ENCODE measurements around the gene CCR3. TPM values are rescaled to one million over a fixed set of nuclear protein-coding genes. Genes with fewer than 3 reads are reported as not detected.

Gene CCR3
- total and polyA plus RNA-seq, 7 donors, result 0.10 to 0.62 (median 0.44) TPM; not detected in 1

DNA sequence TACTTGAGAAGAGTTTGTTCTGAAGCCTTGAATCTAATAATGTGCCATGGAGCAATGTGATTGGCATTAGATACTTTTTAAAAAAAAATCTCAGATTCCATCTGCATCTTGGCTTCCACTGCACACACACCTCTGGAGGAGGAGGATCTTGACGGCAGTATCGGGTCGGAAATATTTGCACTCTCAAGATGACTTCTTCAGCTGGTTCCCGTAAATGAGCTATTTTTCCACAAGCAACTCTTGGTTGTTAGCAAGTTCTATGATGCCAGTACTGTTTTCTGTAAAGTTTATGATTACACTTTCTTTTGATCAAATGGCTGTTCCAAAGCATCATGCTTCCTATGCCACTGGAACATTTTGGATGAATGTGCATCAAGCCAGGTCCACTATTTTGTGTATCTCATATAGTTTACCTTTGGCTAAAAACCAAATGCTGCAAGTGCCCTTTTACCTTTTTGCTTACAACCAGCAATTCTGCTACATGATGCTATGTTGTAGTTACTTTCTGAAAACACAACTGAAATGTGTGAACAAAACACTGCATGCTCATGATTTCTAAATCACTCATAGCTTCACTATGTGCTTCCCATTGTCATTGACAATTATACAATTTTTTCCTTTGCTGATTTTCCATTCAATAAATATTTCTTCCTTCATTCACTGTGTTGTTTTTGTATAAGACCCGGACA is 43.8 kb downstream of the CCR3 start:
- Histone ChIP-seq H3K36me3 (ENCODE audit: insufficient read depth in 1 of 2, low read depth in 1 of 2) (no peaks in the 10 kb centered on the region), H3K4me1 (no peaks in the 10 kb centered on the region), H3K27me3 (ENCODE audit: insufficient read depth in 3 of 3, low read length in 2 of 3) (no peaks in the 10 kb centered on the region), H3K27ac (no peak overlapping the region), H3K4me3 (no peak overlapping the region), H3K9me3 (no peaks in the 10 kb centered on the region)
- TF ChIP-seq, protein P1, sequence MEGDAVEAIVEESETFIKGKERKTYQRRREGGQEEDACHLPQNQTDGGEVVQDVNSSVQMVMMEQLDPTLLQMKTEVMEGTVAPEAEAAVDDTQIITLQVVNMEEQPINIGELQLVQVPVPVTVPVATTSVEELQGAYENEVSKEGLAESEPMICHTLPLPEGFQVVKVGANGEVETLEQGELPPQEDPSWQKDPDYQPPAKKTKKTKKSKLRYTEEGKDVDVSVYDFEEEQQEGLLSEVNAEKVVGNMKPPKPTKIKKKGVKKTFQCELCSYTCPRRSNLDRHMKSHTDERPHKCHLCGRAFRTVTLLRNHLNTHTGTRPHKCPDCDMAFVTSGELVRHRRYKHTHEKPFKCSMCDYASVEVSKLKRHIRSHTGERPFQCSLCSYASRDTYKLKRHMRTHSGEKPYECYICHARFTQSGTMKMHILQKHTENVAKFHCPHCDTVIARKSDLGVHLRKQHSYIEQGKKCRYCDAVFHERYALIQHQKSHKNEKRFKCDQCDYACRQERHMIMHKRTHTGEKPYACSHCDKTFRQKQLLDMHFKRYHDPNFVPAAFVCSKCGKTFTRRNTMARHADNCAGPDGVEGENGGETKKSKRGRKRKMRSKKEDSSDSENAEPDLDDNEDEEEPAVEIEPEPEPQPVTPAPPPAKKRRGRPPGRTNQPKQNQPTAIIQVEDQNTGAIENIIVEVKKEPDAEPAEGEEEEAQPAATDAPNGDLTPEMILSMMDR (IDR thresholded peaks at IDR 0.05), result no peak
- DNase-seq (no peak), ATAC-seq (no peak)
- WGBS, 3 donors, result 78 to 95% (median 79%) methylated on average over 5 of the region's 5 CpGs
- intact Hi-C loops (cut with DNase I), result no loop called here

DNA sequence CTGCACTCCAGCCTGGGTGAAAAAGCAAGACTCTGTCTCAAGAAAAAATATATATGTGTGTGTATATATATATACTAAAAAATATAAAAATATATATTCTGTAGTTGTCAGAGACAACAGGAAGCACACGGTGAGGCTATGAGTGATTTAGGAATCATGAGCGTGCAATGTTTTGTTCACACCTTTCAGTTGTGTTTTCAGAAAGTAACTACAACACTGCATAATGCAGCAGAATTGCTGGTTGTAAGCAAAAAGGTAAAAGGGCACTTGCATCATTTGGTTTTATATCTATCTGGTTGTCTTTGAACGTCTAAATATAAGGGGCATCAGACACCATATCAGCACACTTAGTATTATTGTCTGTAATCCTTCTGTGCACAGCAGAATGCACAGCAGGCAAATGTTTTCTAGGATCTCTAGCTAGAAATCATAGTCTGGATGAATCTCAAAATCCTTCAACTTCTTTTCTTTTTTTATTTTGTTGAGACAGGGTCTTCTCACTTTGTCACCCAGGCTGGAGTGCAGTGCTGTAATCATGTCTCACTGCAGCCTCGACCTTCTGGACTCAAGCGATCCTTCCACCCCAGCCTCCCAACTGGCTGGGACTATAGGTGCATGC is 44.8 kb downstream of the CCR3 start:
- no peak for ATAC-seq
- intact Hi-C loops (cut with DNase I), result no loop called here
- no peaks in the 10 kb centered on the region for H3K36me3 ChIP-seq (ENCODE audit: insufficient read depth in 1 of 2, low read depth in 1 of 2)
- TF ChIP-seq, protein P1 (IDR thresholded peaks at IDR 0.05), result no peak
- H3K9me3 ChIP-seq, result no peaks in the 10 kb centered on the region
- H3K4me3 ChIP-seq, result no peak overlapping the region
- 63 to 78% (median 65%) methylated on average over 5 of the region's 5 CpGs for WGBS, 3 donors
- H3K27ac ChIP-seq, result no peak overlapping the region
- H3K27me3 ChIP-seq (ENCODE audit: insufficient read depth in 3 of 3, low read length in 2 of 3), result no peaks in the 10 kb centered on the region
- no peaks in the 10 kb centered on the region for H3K4me1 ChIP-seq
- DNase-seq, result no peak

DNA sequence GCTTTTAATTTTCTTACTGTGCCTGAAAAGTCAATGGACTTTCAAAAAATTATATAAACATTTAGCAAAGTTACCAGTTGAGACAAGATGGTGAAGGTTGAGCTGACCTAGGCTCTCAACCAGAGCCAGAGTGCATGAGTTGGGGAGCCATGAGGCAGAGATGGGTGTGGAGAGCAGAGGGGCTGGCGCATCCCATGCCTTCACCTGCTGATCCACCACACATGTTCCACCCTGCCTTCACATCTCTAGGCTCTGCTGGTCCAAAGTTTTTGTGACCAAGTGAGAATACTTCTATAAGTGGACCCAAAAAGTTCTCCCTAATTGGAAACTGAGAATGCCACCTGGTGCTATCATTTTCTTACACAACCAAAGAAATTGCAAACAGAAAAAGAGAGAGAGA is 47.3 kb downstream of the CCR3 start:
- Histone ChIP-seq H3K4me1 (no peaks in the 10 kb centered on the region), H3K4me3 (no peak overlapping the region), H3K27ac (no peak overlapping the region), H3K27me3 (ENCODE audit: insufficient read depth in 3 of 3, low read length in 2 of 3) (no peaks in the 10 kb centered on the region), H3K36me3 (ENCODE audit: insufficient read depth in 1 of 2, low read depth in 1 of 2) (no peaks in the 10 kb centered on the region), H3K9me3 (no peaks in the 10 kb centered on the region)
- no peak for DNase-seq
- intact Hi-C loops (cut with DNase I), result no loop called here
- WGBS, 3 donors, result 94 to 95% (median 95%) methylated on average over 1 of the region's 1 CpG
- TF ChIP-seq, protein P1 (IDR thresholded peaks at IDR 0.05), result no peak
- ATAC-seq, result no peak

DNA sequence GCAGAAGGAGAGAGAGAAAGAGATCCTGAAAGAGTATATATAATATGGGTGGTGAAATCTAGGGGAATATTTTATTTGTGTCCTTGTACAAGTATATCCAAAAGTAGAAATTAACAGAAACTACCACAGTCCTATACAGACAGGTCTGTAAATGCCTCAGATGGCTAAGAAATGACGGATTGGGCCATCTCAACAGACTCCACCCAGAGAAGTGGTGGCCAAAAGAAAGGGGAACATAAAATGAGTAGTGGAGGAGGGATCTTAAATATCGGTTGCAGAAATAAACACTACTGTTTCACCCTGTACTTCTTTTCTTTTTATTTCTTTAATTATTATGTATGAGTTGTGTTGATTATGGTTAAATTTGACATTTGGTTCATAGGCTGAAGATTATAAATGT is 47.7 kb downstream of the CCR3 start:
- Histone ChIP-seq H3K4me3 (no peak overlapping the region), H3K27me3 (ENCODE audit: insufficient read depth in 3 of 3, low read length in 2 of 3) (no peaks in the 10 kb centered on the region), H3K36me3 (ENCODE audit: insufficient read depth in 1 of 2, low read depth in 1 of 2) (no peaks in the 10 kb centered on the region), H3K4me1 (no peaks in the 10 kb centered on the region), H3K9me3 (no peaks in the 10 kb centered on the region), H3K27ac (no peak overlapping the region)
- intact Hi-C loops (cut with DNase I), result no loop called here
- no peak for DNase-seq
- 73 to 92% (median 84%) methylated on average over 2 of the region's 2 CpGs for WGBS, 3 donors
- TF ChIP-seq, protein P1 (IDR thresholded peaks at IDR 0.05), result no peak
- ATAC-seq, result no peak
